GM10248 (cell line): ENCODE results near the gene PDXP.

ENCODE experiments used
- CTCF ChIA-PET: fragments of 300-600 bp; sonication (Branson Sonifier 250); formaldehyde crosslinking; extraction: SDS; loops from one replicate; lab custom pipeline; 2021; ENCODE audit warnings: antibody characterized with exemption; lab: Yijun Ruan, JAX
- POLR2A ChIA-PET: fragments of 350-650 bp; sonication (Branson Sonifier 250); formaldehyde crosslinking; extraction: SDS; loops from one replicate; lab custom pipeline; 2020; ENCODE audit warnings: antibody characterized with exemption; lab: Yijun Ruan, JAX
- DNase-seq: peaks from one replicate; pipeline ENCODE4 v3.0.0; 2012; ENCODE audit errors: extremely low spot score
- TF ChIP-seq, protein P1 (sequence below): IDR thresholded peaks from 2 replicates; pipeline ENCODE4 v1.5.1; 2012; ENCODE audit warnings: mild to moderate bottlenecking, low read depth; ENCODE audit errors: extremely low read depth, missing control alignments, control extremely low read depth

The PDXP gene

DNA sequence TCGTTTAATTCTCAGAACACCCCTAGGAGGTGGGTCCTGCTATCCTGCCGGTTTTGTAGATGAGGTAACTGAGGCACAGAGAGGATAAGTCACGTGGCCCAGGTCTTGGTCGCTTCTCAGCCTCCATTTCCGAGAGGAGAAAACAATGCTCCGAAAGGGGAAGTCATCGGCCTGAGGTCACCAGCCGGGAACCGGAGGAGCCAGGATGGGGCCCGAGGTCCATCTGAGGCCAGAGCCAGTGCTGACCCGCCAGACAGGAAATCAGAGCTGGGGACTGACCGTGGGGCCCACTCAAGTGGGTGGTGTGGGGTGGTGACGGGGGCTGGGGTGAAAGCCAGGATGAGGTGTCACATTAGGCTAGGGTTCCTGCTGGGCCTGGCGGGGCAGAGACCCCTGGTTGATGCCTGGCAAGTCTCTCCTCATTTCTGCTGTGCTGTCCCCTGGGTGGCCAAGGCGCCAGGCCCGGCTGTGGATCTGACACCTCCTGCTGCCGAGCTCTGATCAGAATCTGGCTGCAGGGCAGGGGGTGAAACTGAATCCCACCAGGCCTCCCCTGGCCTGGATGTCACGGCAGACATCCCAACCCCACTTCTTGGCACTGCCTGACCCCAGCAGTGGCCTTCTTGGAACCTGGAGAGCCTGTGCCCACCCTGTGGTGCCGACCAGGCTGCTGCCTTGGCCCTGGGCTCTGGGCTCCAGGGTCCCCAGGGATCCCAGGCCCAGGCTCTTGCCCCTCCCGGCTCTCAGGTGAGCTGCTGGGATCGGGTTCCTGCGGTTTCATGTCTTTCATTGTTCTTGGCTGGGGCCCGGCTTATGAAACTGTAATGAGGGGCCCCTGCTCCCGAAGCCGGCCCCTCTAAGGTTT is 50.3 kb downstream of the PDXP start:
- CTCF ChIA-PET: interaction anchor here (1.1 to 1.8 kb wide), 2 partner anchors 28 to 49 kb away, joined by 3 to 4 read pairs; no protein-coding TSS in a partner anchor
- POLR2A ChIA-PET: no interaction called here
- DNase-seq: no peak
- TF ChIP-seq, protein P1, sequence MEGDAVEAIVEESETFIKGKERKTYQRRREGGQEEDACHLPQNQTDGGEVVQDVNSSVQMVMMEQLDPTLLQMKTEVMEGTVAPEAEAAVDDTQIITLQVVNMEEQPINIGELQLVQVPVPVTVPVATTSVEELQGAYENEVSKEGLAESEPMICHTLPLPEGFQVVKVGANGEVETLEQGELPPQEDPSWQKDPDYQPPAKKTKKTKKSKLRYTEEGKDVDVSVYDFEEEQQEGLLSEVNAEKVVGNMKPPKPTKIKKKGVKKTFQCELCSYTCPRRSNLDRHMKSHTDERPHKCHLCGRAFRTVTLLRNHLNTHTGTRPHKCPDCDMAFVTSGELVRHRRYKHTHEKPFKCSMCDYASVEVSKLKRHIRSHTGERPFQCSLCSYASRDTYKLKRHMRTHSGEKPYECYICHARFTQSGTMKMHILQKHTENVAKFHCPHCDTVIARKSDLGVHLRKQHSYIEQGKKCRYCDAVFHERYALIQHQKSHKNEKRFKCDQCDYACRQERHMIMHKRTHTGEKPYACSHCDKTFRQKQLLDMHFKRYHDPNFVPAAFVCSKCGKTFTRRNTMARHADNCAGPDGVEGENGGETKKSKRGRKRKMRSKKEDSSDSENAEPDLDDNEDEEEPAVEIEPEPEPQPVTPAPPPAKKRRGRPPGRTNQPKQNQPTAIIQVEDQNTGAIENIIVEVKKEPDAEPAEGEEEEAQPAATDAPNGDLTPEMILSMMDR: no peak

DNA sequence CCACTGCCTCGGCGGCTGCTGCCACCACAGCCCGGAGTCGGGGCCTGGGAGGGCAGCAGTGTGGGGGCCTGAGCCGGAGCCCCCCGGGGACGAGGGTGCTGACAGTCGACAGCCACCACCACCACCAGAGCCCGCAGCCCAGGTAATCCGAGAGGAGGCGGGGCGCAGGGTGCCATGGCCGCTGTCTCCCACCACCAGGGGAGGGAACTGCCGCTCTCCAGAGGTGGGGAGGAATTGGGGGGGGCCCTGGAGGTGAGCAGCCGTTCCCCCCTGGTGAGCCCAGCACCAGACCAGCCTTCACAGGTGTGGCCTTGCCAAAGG is 50.9 kb downstream of the PDXP start:
- CTCF ChIA-PET: interaction anchor here (1.1 to 1.8 kb wide), 2 partner anchors 28 to 50 kb away, joined by 3 to 4 read pairs; no protein-coding TSS in a partner anchor
- TF ChIP-seq, protein P1: no peak
- POLR2A ChIA-PET: no interaction called here
- no peak for DNase-seq

DNA sequence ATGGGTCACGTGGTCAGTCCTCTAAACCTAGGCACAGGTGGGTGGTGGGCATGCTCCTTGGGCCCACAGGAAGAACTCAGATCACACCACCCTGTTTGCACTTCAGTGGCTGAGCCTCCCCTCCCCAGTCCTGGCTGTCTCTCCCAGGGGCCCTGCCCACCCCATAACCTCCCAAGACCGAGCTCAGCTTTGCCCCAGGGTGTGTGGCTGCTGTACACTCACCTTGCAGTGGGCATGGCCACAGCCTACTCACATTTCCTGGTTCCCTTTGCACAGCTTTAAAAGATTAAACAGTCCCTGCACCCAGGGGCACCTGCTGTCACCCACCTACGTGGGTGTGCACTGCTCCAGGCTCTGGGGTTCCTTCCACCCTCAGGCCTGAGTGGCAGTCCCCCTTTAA is 52.2 kb downstream of the PDXP start:
- ChIA-PET POLR2A (no interaction called here), CTCF (interaction anchor here (1.6 kb wide), 1 partner anchor 12 kb away, joined by 3 read pairs; no protein-coding TSS in a partner anchor)
- TF ChIP-seq, protein P1: no peak
- DNase-seq: no peak

DNA sequence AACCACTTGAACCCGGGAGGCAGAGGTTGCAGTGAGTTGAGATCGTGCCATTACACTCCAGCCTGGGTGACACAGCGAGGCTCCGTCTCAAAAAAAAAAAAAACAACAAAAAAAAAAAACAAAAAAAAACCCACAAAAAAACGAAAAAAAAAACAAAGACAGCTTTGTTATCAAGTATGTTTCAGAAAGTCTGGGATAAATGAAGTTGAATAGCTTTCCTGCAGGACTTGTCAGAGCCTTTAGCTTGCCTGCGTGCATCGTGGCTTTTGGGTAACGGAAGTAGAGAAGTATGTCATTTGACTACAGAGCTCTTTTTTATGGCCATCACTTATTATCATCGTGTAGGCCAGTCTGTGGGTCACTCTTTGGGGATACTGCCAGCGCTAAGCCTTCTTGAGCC is 53.0 kb downstream of the PDXP start:
- TF ChIP-seq, protein P1: no peak
- CTCF ChIA-PET: interaction anchor here (0.8 to 1.6 kb wide), 4 partner anchors 13 to 105 kb away, joined by 3 to 4 read pairs (median 4); no protein-coding TSS in a partner anchor
- POLR2A ChIA-PET: no interaction called here
- DNase-seq: no peak

DNA sequence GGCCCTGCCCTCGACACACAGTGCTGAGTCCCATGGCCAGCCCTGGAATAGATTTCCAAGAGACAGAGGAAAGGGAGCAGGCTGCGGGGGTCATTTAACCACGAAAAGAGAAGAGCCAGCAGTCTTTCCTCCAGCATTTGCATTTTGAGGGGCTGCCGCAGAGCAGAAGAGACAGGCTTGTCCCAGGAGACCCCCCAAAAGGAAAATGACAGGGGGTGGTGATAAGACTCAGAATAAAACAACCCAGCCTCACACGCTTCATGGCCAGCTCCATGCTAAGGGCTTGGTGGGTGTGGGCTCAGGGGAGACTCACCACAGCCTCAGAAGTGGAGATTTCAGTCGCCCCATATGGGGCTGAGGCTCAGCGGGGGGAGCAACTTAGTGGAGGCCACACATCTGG is 55.2 kb downstream of the PDXP start:
- no peak for DNase-seq
- TF ChIP-seq, protein P1: no peak
- ChIA-PET CTCF (no interaction called here), POLR2A (no interaction called here)

DNA sequence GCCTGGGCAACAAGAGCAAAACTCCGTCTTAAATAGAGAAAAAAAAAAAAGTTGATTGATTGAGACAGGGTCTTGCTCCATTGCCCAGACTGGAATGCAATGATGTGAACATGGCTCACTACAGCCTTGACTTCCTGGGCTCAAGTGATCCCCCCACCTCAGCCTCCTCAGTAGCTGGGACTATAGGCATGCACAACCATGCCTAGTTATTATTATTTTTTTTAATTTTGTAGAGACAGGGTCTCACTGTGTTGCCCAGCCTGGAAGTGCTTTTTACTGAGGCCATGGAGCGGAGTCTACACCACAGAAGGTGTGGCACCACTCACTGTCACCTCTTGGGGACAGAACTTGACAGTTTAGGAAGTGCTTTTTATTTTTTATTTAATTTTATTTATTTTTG is 56.1 kb downstream of the PDXP start:
- TF ChIP-seq, protein P1: no peak
- CTCF ChIA-PET: no interaction called here
- DNase-seq: no peak
- POLR2A ChIA-PET: no interaction called here
